Motor neuron (in vitro differentiated cells): ENCODE data around the gene NOSIP. TPM values are rescaled to one million over a fixed set of nuclear protein-coding genes. Genes with fewer than 3 reads are reported as not detected.

Source experiments
- ATAC-seq, 8 experiments: fragments of 200-7000 bp; cut with Tn5 transposase; replicated peaks in 6 of 8; 2 replicates each; pipeline ENCODE4 v1.8.0; 2021; ENCODE audit warnings: mild to moderate bottlenecking in 8 of 8, moderate library complexity in 8 of 8
- H3K27ac ChIP-seq, 2 donors: fragments of 250-450 bp; sonication (Bioruptor Pico); 2 replicates each; pipeline ENCODE4 v1.9.0; 2021; ENCODE audit warnings: antibody characterized with exemption in 2 of 2, mild to moderate bottlenecking in 2 of 2, moderate library complexity in 1 of 2
- H3K4me1 ChIP-seq, 2 donors: fragments of 250-450 bp; sonication (Bioruptor Pico); replicated peaks in 1 of 2; 2 replicates each; pipeline ENCODE4 v1.6.1; 2021; ENCODE audit warnings: antibody characterized with exemption in 2 of 2, mild to moderate bottlenecking in 2 of 2, moderate library complexity in 1 of 2
- H3K4me3 ChIP-seq, 5 donors: fragments of 250-450 bp; sonication (Bioruptor Pico); 2 replicates each; pipeline ENCODE4 v1.9.0; 2021; ENCODE audit warnings: antibody characterized with exemption in 5 of 5, mild to moderate bottlenecking in 5 of 5, moderate library complexity in 4 of 5
- WGBS, 10 experiments: fragments of 450-650 bp; shearing (Covaris generic); methylation state at CpG; one replicate each; pipeline ENCODE4 v1.0.0; 2022; 5-methylcytosine and 5-hydroxymethylcytosine counted together
- in situ Hi-C, 9 experiments: fragments of 400-800 bp; cut with MboI; loops; one replicate each; pipeline ENCODE4 v1.15.0; 2021; ENCODE audit warnings: low sequenced_read_pairs in 9 of 9, low pct_unique_long_range_greater_than_20kb in 2 of 9; ENCODE audit not compliant: unreplicated experiment in 9 of 9
- total RNA-seq, 8 experiments: library from RNA; unstranded; fragments of 300-600 nt; gene quantifications; 2 replicates each; pipeline versions ENCODE4 v1.2.3 to v1.2.4, GENCODE V29; 2022

NOSIP gene
- total RNA-seq, 8 experiments from 2014 or later = 61.7 to 145 (median 76.6) TPM

- WGBS, 10 experiments = 54 to 100% (median 93%) methylated on average over 1 to 3 of the region's 3 CpGs; no CpG with 5 or more reads in 5 of the 10 experiments
- in situ Hi-C loops = no loop called here
- ATAC-seq = no peak
- peaks cover 6 to 10% of the 10 kb centered on the region in 2 donors for H3K4me1 ChIP-seq
- no peak overlapping the region for H3K4me3 ChIP-seq
- H3K27ac ChIP-seq = no peak overlapping the region
Observed at GRCh38 chr19:49559443-49559842, 20.9 kb downstream of the NOSIP start.

GRCh38 chr19:49558591-49558990 lies 21.8 kb downstream of the NOSIP start:
- ATAC-seq = no peak

GRCh38 chr19:49557641-49558325 lies 22.6 kb downstream of the NOSIP start:
- H3K4me3 ChIP-seq = no peak overlapping the region
- in situ Hi-C loops = no loop called here
- H3K27ac ChIP-seq = no peak overlapping the region
- ATAC-seq = no peak
- 61 to 100% (median 94%) methylated on average over 4 to 13 of the region's 18 CpGs; no CpG with 5 or more reads in 1 of the 10 experiments for WGBS, 10 experiments
- peaks cover 6 to 10% of the 10 kb centered on the region in 2 donors for H3K4me1 ChIP-seq

More at GRCh38 chr19:49558591-49558990, 21.8 kb downstream of the NOSIP start:
- in situ Hi-C loops = no loop called here
- 80 to 100% (median 94%) methylated on average over 1 to 5 of the region's 7 CpGs; no CpG with 5 or more reads in 4 of the 10 experiments for WGBS, 10 experiments
- Histone ChIP-seq H3K27ac (no peak overlapping the region), H3K4me3 (no peak overlapping the region), H3K4me1 (peaks cover 6 to 10% of the 10 kb centered on the region in 2 donors)

GRCh38 chr19:49556412-49557398 lies 23.7 kb downstream of the NOSIP start:
- H3K4me1 ChIP-seq = peaks cover 6 to 10% of the 10 kb centered on the region in 2 donors
- 87 to 94% (median 93%) methylated on average over 3 to 10 of the region's 66 CpGs; no CpG with 5 or more reads in 6 of the 10 experiments for WGBS, 10 experiments
- H3K4me3 ChIP-seq = peak overlapping the region in 1 of 5 donors; percentile 1
- in situ Hi-C loops = no loop called here
- peak overlapping the region; percentile 75 to 80 for H3K27ac ChIP-seq
- peak in 5 of 8 experiments; percentile 75 to 85 (median 82) for ATAC-seq

- in situ Hi-C loops = no loop called here
- H3K27ac ChIP-seq = peak overlapping the region; percentile 75 to 80
- peak in 7 of 8 experiments; percentile 42 to 75 (median 69) for ATAC-seq
- 60 to 97% (median 90%) methylated on average over 1 to 6 of the region's 53 CpGs; no CpG with 5 or more reads in 5 of the 10 experiments for WGBS, 10 experiments
- peaks cover 6 to 10% of the 10 kb centered on the region in 2 donors for H3K4me1 ChIP-seq
- H3K4me3 ChIP-seq = peak overlapping the region in 1 of 5 donors; percentile 1
Observed at GRCh38 chr19:49555600-49556411, 24.6 kb downstream of the NOSIP start.

- in situ Hi-C loops = no loop called here
- 53 to 100% (median 97%) methylated on average over 2 to 11 of the region's 17 CpGs; no CpG with 5 or more reads in 2 of the 10 experiments for WGBS, 10 experiments
- ATAC-seq = peak in 1 of 8 experiments; percentile 41
- H3K4me3 ChIP-seq = no peak overlapping the region
- peaks cover 6 to 10% of the 10 kb centered on the region in 2 donors for H3K4me1 ChIP-seq
- no peak overlapping the region for H3K27ac ChIP-seq
Observed at GRCh38 chr19:49554701-49555181, 25.6 kb downstream of the NOSIP start.

GRCh38 chr19:49553451-49554271 lies 26.7 kb downstream of the NOSIP start:
- 39 to 100% (median 96%) methylated on average over 1 to 5 of the region's 10 CpGs; no CpG with 5 or more reads in 1 of the 10 experiments for WGBS, 10 experiments
- in situ Hi-C loops = no loop called here
- Histone ChIP-seq H3K27ac (no peak overlapping the region), H3K4me3 (no peak overlapping the region), H3K4me1 (peaks cover 6 to 10% of the 10 kb centered on the region in 2 donors)
- ATAC-seq = peak in 2 of 8 experiments; percentile 22 to 63

GRCh38 chr19:49552749-49553148 lies 27.6 kb downstream of the NOSIP start:
- no peak for ATAC-seq
- 93 to 100% (median 97%) methylated on average over 1 to 9 of the region's 11 CpGs; no CpG with 5 or more reads in 3 of the 10 experiments for WGBS, 10 experiments
- peaks cover 6 to 10% of the 10 kb centered on the region in 2 donors for H3K4me1 ChIP-seq
- H3K27ac ChIP-seq = no peak overlapping the region
- in situ Hi-C loops = no loop called here
- no peak overlapping the region for H3K4me3 ChIP-seq

- H3K4me1 ChIP-seq = peaks cover 4 to 6% of the 10 kb centered on the region in 2 donors
- 83 to 100% (median 97%) methylated on average over 1 to 5 of the region's 7 CpGs; no CpG with 5 or more reads in 2 of the 10 experiments for WGBS, 10 experiments
- no peak overlapping the region for H3K4me3 ChIP-seq
- ATAC-seq = no peak
- in situ Hi-C loops = no loop called here
- H3K27ac ChIP-seq = no peak overlapping the region
Observed at GRCh38 chr19:49551531-49551930, 28.8 kb downstream of the NOSIP start.

GRCh38 chr19:49549045-49549444 lies 31.3 kb downstream of the NOSIP start:
- WGBS, 10 experiments = 60 to 100% (median 84%) methylated on average over 1 to 13 of the region's 13 CpGs; no CpG with 5 or more reads in 2 of the 10 experiments
- ATAC-seq = no peak
- H3K4me1 ChIP-seq = peaks cover 0 to 2% of the 10 kb centered on the region in 2 donors
- H3K27ac ChIP-seq = no peak overlapping the region
- in situ Hi-C loops = loop anchor here in 1 of 9 experiments (25.0 kb wide), 1 partner anchor 162 kb away; the partner anchor contains the start of gene KASH5
- no peak overlapping the region for H3K4me3 ChIP-seq

- ATAC-seq = peak; percentile 81 to 99 (median 89)
- WGBS, 10 experiments = 0 to 33% (median 11%) methylated on average over 3 to 9 of the region's 9 CpGs; no CpG with 5 or more reads in 1 of the 10 experiments
- Histone ChIP-seq H3K4me1 (peaks cover 0 to 2% of the 10 kb centered on the region in 2 donors), H3K27ac (no peak overlapping the region), H3K4me3 (no peak overlapping the region)
- in situ Hi-C loops = loop anchor here in 1 of 9 experiments (25.0 kb wide), 1 partner anchor 160 kb away; the partner anchor contains the start of gene KASH5
Observed at GRCh38 chr19:49546825-49547565, 33.4 kb downstream of the NOSIP start.
